ENCODE measurements around the gene TNFRSF25. TPM values are rescaled to one million over a fixed set of nuclear protein-coding genes. Genes with fewer than 3 reads are reported as not detected.

The TNFRSF25 gene
- total RNA-seq, 4 donors from 2014 or later, result 4.2 to 11.2 (median 8.8) TPM

GRCh38 chr1:6474815-6475282 is 8.9 kb upstream of the TNFRSF25 start:
- 14 to 75% methylated on average over 1 to 9 of the region's 13 CpGs for WGBS, 2 donors (ENCODE audit: low coverage in 1 of 2)
- ATAC-seq, result no peak
- Histone ChIP-seq H3K36me3 (peaks cover 0 to 51% of the 10 kb centered on the region in 2 donors), H3K9me3 (no peaks in the 10 kb centered on the region), H3K27me3 (no peaks in the 10 kb centered on the region), H3K4me3 (no peak overlapping the region), H3K4me1 (no peaks in the 10 kb centered on the region), H3K27ac (no peak overlapping the region)
- TF ChIP-seq POLR2AphosphoS5 (IDR thresholded peaks at IDR 0.05) (no peak), CTCF (IDR thresholded peaks at IDR 0.05) (no peak), POLR2A (IDR thresholded peaks at IDR 0.05) (no peak), EP300 (IDR thresholded peaks at IDR 0.05) (no peak)

- no peak for ATAC-seq
- 100% methylated on average over 1 of the region's 33 CpGs; no CpG with 5 or more reads in 1 of the 2 donors for WGBS, 2 donors (ENCODE audit: low coverage in 1 of 2)
- Histone ChIP-seq H3K36me3 (peaks cover 0 to 58% of the 10 kb centered on the region in 2 donors), H3K27ac (no peak overlapping the region), H3K27me3 (no peaks in the 10 kb centered on the region), H3K4me1 (no peaks in the 10 kb centered on the region), H3K9me3 (no peaks in the 10 kb centered on the region), H3K4me3 (no peak overlapping the region)
- TF ChIP-seq EP300 (IDR thresholded peaks at IDR 0.05), result no peak
These were observed 8.2 kb upstream of the TNFRSF25 start for GRCh38 chr1:6473974-6474814.

- WGBS, 2 donors (ENCODE audit: low coverage in 1 of 2), result no CpG with 5 or more reads among the region's 18 CpGs
- TF ChIP-seq POLR2A (IDR thresholded peaks at IDR 0.05) (no peak), EP300 (IDR thresholded peaks at IDR 0.05) (no peak), POLR2AphosphoS5 (IDR thresholded peaks at IDR 0.05) (no peak), CTCF (IDR thresholded peaks at IDR 0.05) (no peak)
- Histone ChIP-seq H3K4me1 (no peaks in the 10 kb centered on the region), H3K4me3 (no peak overlapping the region), H3K27ac (no peak overlapping the region), H3K27me3 (peaks cover under 1% of the 10 kb centered on the region), H3K9me3 (no peaks in the 10 kb centered on the region), H3K36me3 (peaks cover 0 to 68% of the 10 kb centered on the region in 2 donors)
- ATAC-seq, result no peak
These were observed 7.2 kb upstream of the TNFRSF25 start for GRCh38 chr1:6473156-6473555.

GRCh38 chr1:6472391-6472790 is 6.4 kb upstream of the TNFRSF25 start:
- ATAC-seq, result no peak
- Histone ChIP-seq H3K9me3 (no peaks in the 10 kb centered on the region), H3K4me3 (no peak overlapping the region), H3K36me3 (peaks cover 0 to 76% of the 10 kb centered on the region in 2 donors), H3K27me3 (peaks cover 8% of the 10 kb centered on the region), H3K4me1 (no peaks in the 10 kb centered on the region), H3K27ac (no peak overlapping the region)
- no CpG with 5 or more reads among the region's 10 CpGs for WGBS, 2 donors (ENCODE audit: low coverage in 1 of 2)
- TF ChIP-seq POLR2AphosphoS5 (IDR thresholded peaks at IDR 0.05) (no peak), POLR2A (IDR thresholded peaks at IDR 0.05) (no peak), CTCF (IDR thresholded peaks at IDR 0.05) (no peak), EP300 (IDR thresholded peaks at IDR 0.05) (no peak)

- Histone ChIP-seq H3K4me3 (no peak overlapping the region), H3K27me3 (peaks cover 12% of the 10 kb centered on the region), H3K27ac (no peak overlapping the region), H3K4me1 (no peaks in the 10 kb centered on the region), H3K9me3 (no peaks in the 10 kb centered on the region), H3K36me3 (peaks cover 0 to 80% of the 10 kb centered on the region in 2 donors)
- no peak for TF ChIP-seq POLR2AphosphoS5 (IDR thresholded peaks at IDR 0.05)
- no peak for TF ChIP-seq EP300 (IDR thresholded peaks at IDR 0.05)
- TF ChIP-seq POLR2A (IDR thresholded peaks at IDR 0.05), result no peak
- TF ChIP-seq CTCF (IDR thresholded peaks at IDR 0.05), result no peak
- no CpG with 5 or more reads among the region's 7 CpGs for WGBS, 2 donors (ENCODE audit: low coverage in 1 of 2)
- ATAC-seq, result no peak
These were observed 6.0 kb upstream of the TNFRSF25 start for GRCh38 chr1:6471970-6472368.
